HCT116 (cell line): ENCODE data around the gene PSMC3IP. TPM values are rescaled to one million over a fixed set of nuclear protein-coding genes. Genes with fewer than 3 reads are reported as not detected.

ENCODE experiments used
- ATAC-seq: fragments of 200-7000 bp; cut with Tn5 transposase; 2 replicates; pipeline ENCODE4 v1.9.1; 2020; ENCODE audit warnings: mild to moderate bottlenecking, moderate library complexity
- BruUV-seq: library from RNA; stranded (reverse); fragments of 400-500 nt; replicated peaks from 2 replicates; lab custom pipeline; 2021; lab: Mats Ljungman, UMichigan
- CTCF ChIA-PET: fragments of 300-600 bp; sonication (Branson Sonifier 250); formaldehyde crosslinking; loops from one replicate; lab custom pipeline; 2021; ENCODE audit warnings: antibody characterized with exemption; lab: Charles Lee
- POLR2A ChIA-PET: fragments of 300-600, 350-600 bp; sonication (Branson Sonifier 250); formaldehyde crosslinking; loops from one replicate; lab custom pipeline; 2021; ENCODE audit warnings: antibody characterized with exemption; lab: Charles Lee
- RAD21 ChIA-PET, 2 experiments: fragments of 300-600 bp; sonication (Branson Sonifier 250); formaldehyde crosslinking; loops; one replicate each; lab custom pipeline; 2023; ENCODE audit warnings: low total read pairs in 2 of 2; ENCODE audit not compliant: uncharacterized antibody in 2 of 2, unreplicated experiment in 2 of 2, low non-redundant PET in 1 of 2; lab: Charles Lee
- DNase-seq: peaks from one replicate; pipeline ENCODE4 v3.0.0-alpha.2; 2010; ENCODE audit warnings: low read depth, low spot score
- H2AFZ ChIP-seq: fragments of 200-600 bp; shearing (Covaris generic), sonication (generic); 2 replicates; pipeline ENCODE4 v1.6.1; 2017; ENCODE audit warnings: low read depth, mixed run types, mixed read lengths, antibody characterized with exemption, low read length; ENCODE audit not compliant: poor library complexity, severe bottlenecking
- H3K27ac ChIP-seq: 2 replicates; pipeline ENCODE4 v1.5.1; 2012; ENCODE audit warnings: low read depth, low read length
- H3K27me3 ChIP-seq: fragments of 200-600 bp; sonication (generic); 2 replicates; pipeline ENCODE4 v1.6.1; 2016; ENCODE audit warnings: mixed run types, low read length, mixed read lengths; ENCODE audit not compliant: insufficient read depth
- H3K36me3 ChIP-seq, 2 experiments: fragments of 200-500 bp in 1 of 2; fragments of 200-600 bp in 1 of 2; sonication (Bioruptor generic) in 1 of 2; sonication (generic) in 1 of 2; 2 replicates each; pipeline versions ENCODE4 v1.5.1 to v1.6.1; 2014 to 2016; ENCODE audit warnings: low read length in 2 of 2, inconsistent platforms in 1 of 2, mixed read lengths in 1 of 2, mixed run types in 1 of 2; ENCODE audit not compliant: insufficient read depth in 2 of 2, control insufficient read depth in 1 of 2
- H3K4me1 ChIP-seq, 2 experiments: fragments of 200-600 bp in 1 of 2; sonication (generic) in 1 of 2; 2 replicates each; pipeline versions ENCODE4 v1.5.1 to v1.6.1; 2012 to 2017; ENCODE audit warnings: low read length in 2 of 2, inconsistent platforms in 1 of 2, mild to moderate bottlenecking in 1 of 2, mixed read lengths in 1 of 2, mixed run types in 1 of 2, moderate library complexity in 1 of 2; ENCODE audit not compliant: insufficient read depth in 2 of 2, control insufficient read depth in 1 of 2
- H3K4me2 ChIP-seq: fragments of 200-600 bp; sonication (generic); 2 replicates; pipeline ENCODE4 v1.6.1; 2017; ENCODE audit warnings: mixed run types, low read length, mixed read lengths
- H3K4me3 ChIP-seq, 2 experiments: fragments of 200-600 bp in 1 of 2; sonication (generic) in 1 of 2; replicated peaks in 1 of 2; 2 replicates each; pipeline ENCODE4 v1.5.1; 2011 to 2016; ENCODE audit warnings: low read length in 2 of 2, control low read depth in 1 of 2, low read depth in 1 of 2, mild to moderate bottlenecking in 1 of 2, mixed read lengths in 1 of 2, mixed run types in 1 of 2
- H3K79me2 ChIP-seq: fragments of 200-600 bp; sonication (generic); 2 replicates; pipeline ENCODE4 v1.6.1; 2017; ENCODE audit warnings: mild to moderate bottlenecking, mixed run types, low read length, moderate library complexity, mixed read lengths; ENCODE audit not compliant: insufficient read depth
- H3K9ac ChIP-seq: fragments of 200-600 bp; sonication (generic); 2 replicates; pipeline ENCODE4 v1.6.1; 2016; ENCODE audit warnings: low read length, mixed read lengths
- H3K9me2 ChIP-seq: fragments of 200-600 bp; sonication (generic), shearing (Covaris generic); 2 replicates; pipeline ENCODE4 v1.6.1; 2017; ENCODE audit warnings: mixed run types, mild to moderate bottlenecking, moderate library complexity; ENCODE audit not compliant: insufficient read depth
- H3K9me3 ChIP-seq, 2 experiments: fragments of 200-500 bp in 1 of 2; fragments of 200-600 bp in 1 of 2; sonication (Bioruptor generic) in 1 of 2; sonication (generic) in 1 of 2; 2 replicates each; pipeline ENCODE4 v1.6.1; 2014 to 2017; ENCODE audit warnings: low read length in 2 of 2, mixed read lengths in 2 of 2, inconsistent platforms in 1 of 2, low read depth in 1 of 2, mild to moderate bottlenecking in 1 of 2, mixed run types in 1 of 2, moderate library complexity in 1 of 2; ENCODE audit not compliant: control insufficient read depth in 1 of 2, insufficient read depth in 1 of 2
- H4K20me1 ChIP-seq: fragments of 200-600 bp; sonication (generic), shearing (Covaris generic); 2 replicates; pipeline ENCODE4 v1.6.1; 2017; ENCODE audit warnings: mixed run types, mild to moderate bottlenecking, moderate library complexity; ENCODE audit not compliant: insufficient read depth
- CBX3 ChIP-seq: IDR thresholded peaks from 2 replicates; pipeline ENCODE4 v1.6.1; 2012; ENCODE audit warnings: low read depth
- CEBPB ChIP-seq: IDR thresholded peaks from 2 replicates; pipeline ENCODE4 v1.6.1; 2012; ENCODE audit warnings: low read depth
- EGR1 ChIP-seq: IDR thresholded peaks from 2 replicates; pipeline ENCODE4 v1.6.1; 2012; ENCODE audit warnings: low read depth
- EZH2 ChIP-seq: fragments of 200-600 bp; sonication (generic); IDR thresholded peaks from 2 replicates; pipeline ENCODE4 v1.6.1; 2017; ENCODE audit warnings: antibody characterized with exemption, mixed run types
- FOSL1 ChIP-seq: IDR thresholded peaks from 2 replicates; pipeline ENCODE4 v1.6.1; 2012; ENCODE audit warnings: low read depth
- JUND ChIP-seq: IDR thresholded peaks from 2 replicates; pipeline ENCODE4 v1.6.1; 2012
- POLR2AphosphoS5 ChIP-seq: IDR thresholded peaks from 2 replicates; pipeline ENCODE4 v1.6.1; 2011; ENCODE audit warnings: mild to moderate bottlenecking, low read depth, low read length, moderate library complexity
- SIN3A ChIP-seq: IDR thresholded peaks from 2 replicates; pipeline ENCODE4 v1.6.1; 2012; ENCODE audit warnings: low read depth
- SP1 ChIP-seq: IDR thresholded peaks from 2 replicates; pipeline ENCODE4 v1.6.1; 2012; ENCODE audit warnings: low read depth
- SRF ChIP-seq: IDR thresholded peaks from 2 replicates; pipeline ENCODE4 v1.6.1; 2012; ENCODE audit warnings: low read depth
- TCF7L2 ChIP-seq: IDR thresholded peaks from 2 replicates; pipeline ENCODE4 v1.7.0; 2011; ENCODE audit warnings: borderline replicate concordance, inconsistent platforms; ENCODE audit not compliant: insufficient read depth, insufficient read length; ENCODE audit errors: extremely low read depth
- YY1 ChIP-seq: IDR thresholded peaks from 2 replicates; pipeline ENCODE4 v1.6.1; 2011; ENCODE audit warnings: low read length, low read depth, moderate library complexity, mild to moderate bottlenecking; ENCODE audit not compliant: insufficient replicate concordance; ENCODE audit errors: extremely low read depth
- ZFX ChIP-seq: fragments of 450-650 bp; IDR thresholded peaks from 2 replicates; pipeline ENCODE4 v1.6.1; 2017
- ZNF274 ChIP-seq: fragments of 200-500 bp; sonication (Bioruptor generic); IDR thresholded peaks from 2 replicates; pipeline ENCODE4 v1.6.1; 2014; ENCODE audit warnings: mild to moderate bottlenecking, low read depth, low read length, inconsistent platforms
- intact Hi-C: fragments of 100-400 bp; cut with micrococcal nuclease; formaldehyde crosslinking; loops from 2 replicates; pipeline ENCODE4 v1.10.0; 2022
- total RNA-seq: library from RNA; stranded (reverse); gene quantifications from one replicate; pipeline ENCODE4 v1.2.1, GENCODE V29; 2021; ENCODE audit not compliant: unreplicated experiment
- TF ChIP-seq, protein P1 (sequence below): IDR thresholded peaks from 2 replicates; pipeline ENCODE4 v1.6.1; 2012; ENCODE audit warnings: low read depth
- TF ChIP-seq, protein P2 (sequence below): IDR thresholded peaks from 2 replicates; pipeline ENCODE4 v1.6.1; 2011; ENCODE audit warnings: mild to moderate bottlenecking, low read length, moderate library complexity; ENCODE audit not compliant: insufficient replicate concordance; ENCODE audit errors: extremely low read depth

Gene PSMC3IP
- total RNA-seq, 1 experiment from 2014 or later, result 24.3 TPM

DNA sequence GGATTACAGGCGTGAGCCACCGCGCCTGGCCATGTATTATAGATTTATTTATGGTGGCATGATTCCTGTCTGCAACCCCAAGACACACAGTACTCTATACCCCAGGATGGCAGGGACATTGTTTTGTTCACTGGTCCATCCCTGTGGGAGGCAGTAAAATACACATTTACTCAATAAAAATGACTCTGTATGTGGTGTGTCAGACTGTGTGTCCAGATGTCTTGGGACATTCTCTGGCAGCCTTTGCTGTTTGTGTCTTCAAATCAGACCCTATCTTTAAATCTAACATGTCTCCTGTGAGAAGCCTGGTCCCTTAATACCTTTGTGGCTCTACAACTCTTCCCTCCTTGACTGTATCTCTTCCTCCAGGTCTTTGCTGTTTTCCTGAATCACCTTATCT is 17.3 kb downstream of the PSMC3IP start:
- Histone ChIP-seq H3K79me2 (peaks cover 29% of the 10 kb centered on the region), H4K20me1 (no peaks in the 10 kb centered on the region), H3K9ac (no peak overlapping the region), H3K27ac (no peak overlapping the region), H3K4me3 (no peak overlapping the region), H2AFZ (no peak overlapping the region), H3K9me2 (no peaks in the 10 kb centered on the region), H3K27me3 (no peaks in the 10 kb centered on the region)
- BruUV-seq, result TSS peak; percentile 31
- DNase-seq, result no peak
- ATAC-seq, result no peak
- intact Hi-C loops, result no loop called here
- TF ChIP-seq ZFX, result no peak
- TF ChIP-seq TCF7L2, result no peak
- TF ChIP-seq CBX3, result no peak
- TF ChIP-seq YY1, result no peak
- no peak for TF ChIP-seq ZNF274
- no peak for TF ChIP-seq EGR1
- no peak for TF ChIP-seq SP1
- no peak for TF ChIP-seq FOSL1
- TF ChIP-seq JUND, result no peak
- TF ChIP-seq CEBPB, result no peak
- TF ChIP-seq, protein P1, sequence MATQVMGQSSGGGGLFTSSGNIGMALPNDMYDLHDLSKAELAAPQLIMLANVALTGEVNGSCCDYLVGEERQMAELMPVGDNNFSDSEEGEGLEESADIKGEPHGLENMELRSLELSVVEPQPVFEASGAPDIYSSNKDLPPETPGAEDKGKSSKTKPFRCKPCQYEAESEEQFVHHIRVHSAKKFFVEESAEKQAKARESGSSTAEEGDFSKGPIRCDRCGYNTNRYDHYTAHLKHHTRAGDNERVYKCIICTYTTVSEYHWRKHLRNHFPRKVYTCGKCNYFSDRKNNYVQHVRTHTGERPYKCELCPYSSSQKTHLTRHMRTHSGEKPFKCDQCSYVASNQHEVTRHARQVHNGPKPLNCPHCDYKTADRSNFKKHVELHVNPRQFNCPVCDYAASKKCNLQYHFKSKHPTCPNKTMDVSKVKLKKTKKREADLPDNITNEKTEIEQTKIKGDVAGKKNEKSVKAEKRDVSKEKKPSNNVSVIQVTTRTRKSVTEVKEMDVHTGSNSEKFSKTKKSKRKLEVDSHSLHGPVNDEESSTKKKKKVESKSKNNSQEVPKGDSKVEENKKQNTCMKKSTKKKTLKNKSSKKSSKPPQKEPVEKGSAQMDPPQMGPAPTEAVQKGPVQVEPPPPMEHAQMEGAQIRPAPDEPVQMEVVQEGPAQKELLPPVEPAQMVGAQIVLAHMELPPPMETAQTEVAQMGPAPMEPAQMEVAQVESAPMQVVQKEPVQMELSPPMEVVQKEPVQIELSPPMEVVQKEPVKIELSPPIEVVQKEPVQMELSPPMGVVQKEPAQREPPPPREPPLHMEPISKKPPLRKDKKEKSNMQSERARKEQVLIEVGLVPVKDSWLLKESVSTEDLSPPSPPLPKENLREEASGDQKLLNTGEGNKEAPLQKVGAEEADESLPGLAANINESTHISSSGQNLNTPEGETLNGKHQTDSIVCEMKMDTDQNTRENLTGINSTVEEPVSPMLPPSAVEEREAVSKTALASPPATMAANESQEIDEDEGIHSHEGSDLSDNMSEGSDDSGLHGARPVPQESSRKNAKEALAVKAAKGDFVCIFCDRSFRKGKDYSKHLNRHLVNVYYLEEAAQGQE, result no peak
- no peak for TF ChIP-seq EZH2
- TF ChIP-seq, protein P2, sequence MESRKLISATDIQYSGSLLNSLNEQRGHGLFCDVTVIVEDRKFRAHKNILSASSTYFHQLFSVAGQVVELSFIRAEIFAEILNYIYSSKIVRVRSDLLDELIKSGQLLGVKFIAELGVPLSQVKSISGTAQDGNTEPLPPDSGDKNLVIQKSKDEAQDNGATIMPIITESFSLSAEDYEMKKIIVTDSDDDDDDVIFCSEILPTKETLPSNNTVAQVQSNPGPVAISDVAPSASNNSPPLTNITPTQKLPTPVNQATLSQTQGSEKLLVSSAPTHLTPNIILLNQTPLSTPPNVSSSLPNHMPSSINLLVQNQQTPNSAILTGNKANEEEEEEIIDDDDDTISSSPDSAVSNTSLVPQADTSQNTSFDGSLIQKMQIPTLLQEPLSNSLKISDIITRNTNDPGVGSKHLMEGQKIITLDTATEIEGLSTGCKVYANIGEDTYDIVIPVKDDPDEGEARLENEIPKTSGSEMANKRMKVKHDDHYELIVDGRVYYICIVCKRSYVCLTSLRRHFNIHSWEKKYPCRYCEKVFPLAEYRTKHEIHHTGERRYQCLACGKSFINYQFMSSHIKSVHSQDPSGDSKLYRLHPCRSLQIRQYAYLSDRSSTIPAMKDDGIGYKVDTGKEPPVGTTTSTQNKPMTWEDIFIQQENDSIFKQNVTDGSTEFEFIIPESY, result no peak
- no peak for TF ChIP-seq SIN3A
- no peak for TF ChIP-seq SRF
- no peak for TF ChIP-seq POLR2AphosphoS5
- TF ChIP-seq, all 23 proteins: peak for 0
- RAD21 ChIA-PET, result no interaction called here
- CTCF ChIA-PET, result no interaction called here
- H3K36me3 ChIP-seq, result peaks cover 8 to 13% of the 10 kb centered on the region in 2 experiments; a peak in 3 of 4 replicates
- POLR2A ChIA-PET, result interaction anchor here (0.7 kb wide), 1 partner anchor 210 kb away, joined by 3 read pairs; no protein-coding TSS in a partner anchor
- no peaks in the 10 kb centered on the region for H3K9me3 ChIP-seq
- H3K4me1 ChIP-seq, result peaks cover 31 to 48% of the 10 kb centered on the region in 2 experiments
- H3K4me2 ChIP-seq, result no peak overlapping the region
